GM19351 (cell line): ENCODE results near the gene CFAP58.

Source experiments
- ATAC-seq: cut with Tn5 transposase; IDR thresholded peaks from one replicate; pipeline ENCODE4 v1.9.1; 2021; ENCODE audit warnings: mild to moderate bottlenecking, moderate library complexity; ENCODE audit not compliant: unreplicated experiment

Gene CFAP58

DNA sequence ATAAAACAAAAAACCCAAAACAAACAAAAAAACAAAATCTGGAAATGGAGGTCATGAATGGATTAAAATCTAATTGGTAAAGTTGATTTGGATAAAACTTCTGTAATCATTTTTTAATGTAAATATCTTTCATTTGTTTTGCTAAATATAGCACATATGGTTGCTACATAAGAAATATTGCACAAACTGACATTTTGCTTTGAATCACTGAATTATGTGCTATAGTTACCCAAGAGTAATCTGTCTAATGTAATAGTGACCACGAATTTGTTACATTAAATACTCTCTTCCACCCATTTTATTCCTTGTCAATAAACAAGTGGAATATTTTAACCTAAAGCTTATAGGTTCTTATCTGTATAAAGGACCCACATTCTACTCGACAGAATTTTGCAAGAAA, 6.2 kb downstream of the CFAP58 start:
- no peak for ATAC-seq

DNA sequence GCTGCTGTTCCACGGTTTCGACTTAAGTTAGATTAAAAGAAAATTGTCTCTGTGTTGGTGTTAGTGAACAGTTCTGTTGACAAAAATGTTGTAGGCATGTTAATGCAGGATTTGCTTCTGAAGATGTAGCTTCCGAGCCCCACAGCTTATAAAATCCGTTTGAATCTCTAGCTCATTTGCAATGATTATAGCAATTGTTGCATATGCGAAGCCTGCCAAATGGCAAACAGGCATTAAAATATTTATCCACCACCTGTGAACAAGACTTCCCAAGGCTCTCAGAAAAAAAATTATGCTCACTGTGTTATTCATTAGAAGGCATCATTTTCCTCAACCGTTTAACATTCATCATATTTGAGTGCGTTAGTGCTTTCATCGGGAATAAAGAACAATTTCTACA, 14.3 kb downstream of the CFAP58 start:
- ATAC-seq, result no peak

DNA sequence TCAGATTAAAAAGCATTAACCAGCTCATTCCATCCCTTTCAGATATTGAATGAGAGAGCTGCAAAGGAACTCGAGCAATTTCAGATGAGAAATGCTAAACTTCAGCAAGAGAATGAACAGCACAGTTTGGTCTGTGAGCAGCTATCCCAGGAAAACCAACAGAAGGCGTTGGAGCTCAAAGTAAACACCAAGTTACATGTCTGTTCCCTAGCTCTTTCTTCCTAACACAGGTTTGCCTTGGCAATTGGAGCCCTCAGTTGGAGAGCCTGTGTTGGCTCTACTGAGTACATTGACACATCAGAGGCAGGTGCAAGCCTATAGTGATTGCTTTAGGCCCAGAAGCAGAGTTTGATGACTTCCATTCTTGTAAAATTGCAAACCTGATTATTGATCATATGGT, 14.7 kb downstream of the CFAP58 start:
- no peak for ATAC-seq

DNA sequence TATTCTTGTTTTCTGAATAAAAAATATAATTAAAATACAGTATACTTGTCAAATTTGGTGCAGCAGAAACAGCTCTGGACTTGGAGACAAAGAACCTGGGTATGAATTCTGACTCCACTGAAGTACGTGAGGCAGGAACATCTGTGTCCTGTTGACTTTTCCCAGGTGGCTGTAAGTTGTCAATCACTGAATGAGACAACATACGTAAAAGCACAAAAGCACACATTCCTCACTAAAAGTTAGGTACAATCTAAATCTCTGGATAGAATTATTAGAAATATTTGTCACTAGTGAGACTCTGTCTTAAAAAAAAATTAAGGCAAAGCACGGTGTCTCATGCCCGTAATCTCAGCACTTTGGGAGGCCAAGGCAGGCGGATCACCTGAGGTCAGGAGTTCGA, 18.1 kb downstream of the CFAP58 start:
- ATAC-seq, result no peak

DNA sequence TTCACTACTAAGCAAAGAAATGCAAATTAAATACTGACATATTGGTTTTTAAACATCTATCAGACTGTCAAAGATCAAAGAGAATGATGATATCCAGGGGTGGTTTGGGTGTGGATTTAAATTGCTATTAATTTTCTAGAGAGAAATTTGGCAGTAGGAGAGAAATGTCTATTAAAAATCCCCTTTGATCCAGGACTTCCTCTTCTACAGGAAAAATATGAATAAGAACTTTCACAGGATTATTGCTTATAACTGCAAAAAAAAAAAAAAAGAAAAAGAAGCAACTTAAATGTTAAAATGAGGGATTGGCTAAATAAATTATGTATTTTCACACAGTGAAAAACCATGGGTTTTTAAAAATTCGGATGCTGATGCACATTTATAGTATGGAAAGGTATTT, 21.0 kb downstream of the CFAP58 start:
- ATAC-seq, result no peak

DNA sequence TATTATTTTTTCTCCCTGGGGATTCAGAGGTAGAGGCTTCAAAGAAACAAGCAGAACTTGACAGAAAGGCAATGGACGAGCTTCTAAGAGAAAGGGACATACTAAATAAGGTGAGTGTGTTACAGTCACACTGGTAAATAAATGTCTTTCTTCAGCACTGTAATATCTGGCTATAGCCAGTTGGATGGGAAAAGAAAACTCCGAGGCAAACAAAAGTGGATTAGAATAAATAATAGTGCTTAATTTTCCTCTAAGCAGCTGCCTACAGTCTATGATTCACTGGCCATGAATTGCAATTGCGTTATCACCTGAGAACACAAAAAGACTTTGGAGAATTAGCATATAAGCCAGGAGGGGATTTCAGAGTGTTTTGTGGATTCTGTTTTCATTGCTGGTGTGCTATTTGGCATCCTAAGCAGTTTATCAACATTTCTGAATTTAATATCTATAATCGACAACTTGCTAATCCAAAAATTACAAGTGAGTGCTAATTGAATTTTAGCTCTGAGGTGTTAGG, 23.2 kb downstream of the CFAP58 start:
- ATAC-seq, result no peak

DNA sequence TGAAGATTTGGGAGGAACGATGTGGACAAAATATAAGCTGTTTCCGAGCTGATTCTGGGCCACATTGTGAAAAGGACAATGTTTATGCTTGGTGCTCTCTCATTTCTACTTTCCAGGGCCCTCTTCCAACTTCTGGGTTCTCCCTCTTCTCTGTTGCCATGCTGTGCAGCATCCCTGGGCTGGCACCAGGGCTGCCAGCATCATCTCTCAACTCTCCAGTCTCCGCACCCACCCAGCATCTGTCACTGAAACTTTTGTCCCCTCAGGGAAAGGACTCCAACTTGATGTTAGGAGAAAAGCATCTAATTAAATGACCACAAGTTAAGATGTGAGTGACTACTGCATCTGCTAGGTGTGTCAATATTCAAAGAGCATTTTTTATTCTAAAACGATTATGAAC, 26.7 kb downstream of the CFAP58 start:
- no peak for ATAC-seq

DNA sequence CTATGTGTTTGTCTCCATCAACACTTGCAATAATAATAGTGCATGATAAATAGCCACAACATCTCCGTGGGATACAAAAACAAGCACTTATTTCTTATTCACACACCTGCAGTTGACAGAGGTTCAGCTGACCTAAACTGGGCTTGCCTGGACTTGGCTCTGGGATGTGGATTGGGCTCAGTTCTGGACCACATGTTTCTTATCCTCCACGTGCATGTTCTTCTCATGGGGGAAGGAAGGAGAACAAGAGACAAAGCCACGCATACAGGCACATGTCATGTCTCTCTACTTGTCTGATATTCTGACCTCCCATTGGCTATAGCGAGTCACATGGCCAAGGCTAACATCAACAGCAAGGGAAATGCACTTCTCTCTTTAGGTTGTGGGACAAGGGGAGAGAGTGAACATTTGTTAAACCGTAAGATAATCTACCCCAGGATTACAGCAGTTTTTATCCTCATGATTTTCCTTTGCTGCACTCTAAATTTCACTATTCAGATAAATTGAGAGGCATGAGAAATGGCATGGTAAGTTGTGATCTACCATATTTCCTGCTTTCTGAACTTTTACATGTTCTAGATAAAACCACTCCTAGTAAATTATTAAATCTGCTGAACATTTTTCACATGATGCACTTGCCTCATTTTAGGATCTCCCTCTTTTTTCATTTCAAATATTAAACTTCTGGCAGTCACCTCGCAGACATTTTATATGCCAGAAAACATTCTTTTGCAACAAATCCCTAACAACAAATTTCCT, 33.7 kb downstream of the CFAP58 start:
- no peak for ATAC-seq

DNA sequence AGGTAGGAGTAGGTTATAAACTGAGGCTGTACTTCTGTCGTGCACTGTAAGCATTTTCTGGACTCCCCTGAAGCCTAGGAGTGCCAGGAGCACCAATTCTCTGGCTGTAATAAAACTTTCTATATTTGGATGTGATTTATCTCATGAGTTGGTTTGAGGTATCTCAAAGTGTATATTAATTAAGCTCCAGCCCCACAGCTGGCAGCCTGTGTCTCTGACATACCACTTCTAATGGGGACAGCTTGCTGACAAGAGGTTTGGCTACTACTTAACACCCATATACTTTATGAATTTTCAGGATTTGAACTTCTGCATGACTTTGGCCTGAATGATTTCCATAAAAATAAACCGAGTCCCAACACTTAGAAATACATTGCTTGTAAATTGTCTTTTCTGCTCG, 35.2 kb downstream of the CFAP58 start:
- ATAC-seq, result no peak

DNA sequence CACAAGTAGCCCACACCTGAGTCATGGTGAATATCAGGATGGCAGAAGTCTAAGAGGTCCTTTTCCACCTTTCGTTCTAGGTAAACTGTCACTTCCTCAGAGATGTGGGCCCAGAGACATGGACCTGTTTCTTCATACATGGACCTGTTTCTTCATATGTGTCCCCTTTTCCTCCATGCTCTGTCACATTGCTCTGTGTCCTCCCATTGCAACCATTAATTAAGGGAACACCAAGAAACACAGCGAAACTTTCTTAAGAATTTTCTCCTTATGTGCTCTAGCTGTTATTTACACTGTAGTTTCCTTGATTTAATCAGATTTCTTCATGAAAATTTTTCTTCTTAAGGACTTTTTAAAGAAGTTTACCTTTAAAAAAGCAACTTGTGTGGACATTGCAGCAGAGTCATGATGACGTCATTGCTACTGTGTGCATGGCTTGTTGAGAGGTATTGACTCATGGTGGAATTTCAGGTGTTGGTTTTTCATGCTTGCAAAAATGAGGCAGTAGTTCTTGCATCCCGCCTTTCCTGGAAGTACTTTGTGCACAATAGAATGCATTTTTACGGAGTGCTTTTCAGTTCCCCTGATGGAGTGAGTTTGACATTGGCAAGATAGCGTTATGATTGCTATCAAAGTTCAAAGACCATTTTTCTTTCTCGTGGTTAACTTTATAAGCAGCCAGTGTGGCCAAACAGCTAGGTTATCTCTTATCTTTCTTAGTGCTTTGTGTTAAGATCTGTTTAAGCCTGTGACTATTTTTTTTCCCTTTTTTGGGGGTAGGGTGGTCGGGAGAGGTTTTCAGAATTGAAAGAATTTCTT, 37.7 kb downstream of the CFAP58 start:
- no peak for ATAC-seq

DNA sequence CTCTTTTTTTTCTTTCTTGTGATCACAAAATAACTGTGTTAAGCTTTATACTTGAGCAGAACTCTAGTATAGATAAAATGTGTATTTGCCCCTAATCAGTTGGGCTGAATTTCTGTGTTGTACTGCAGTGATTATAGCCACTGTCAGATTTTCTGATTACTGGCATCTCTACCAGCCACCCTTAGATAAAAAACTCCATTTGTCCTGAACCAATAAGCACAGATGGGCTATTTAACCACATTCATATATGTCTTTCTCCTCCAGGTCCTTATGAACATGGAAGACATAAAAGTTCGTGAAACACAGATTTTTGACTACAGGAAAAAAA, 38.3 kb downstream of the CFAP58 start:
- no peak for ATAC-seq

DNA sequence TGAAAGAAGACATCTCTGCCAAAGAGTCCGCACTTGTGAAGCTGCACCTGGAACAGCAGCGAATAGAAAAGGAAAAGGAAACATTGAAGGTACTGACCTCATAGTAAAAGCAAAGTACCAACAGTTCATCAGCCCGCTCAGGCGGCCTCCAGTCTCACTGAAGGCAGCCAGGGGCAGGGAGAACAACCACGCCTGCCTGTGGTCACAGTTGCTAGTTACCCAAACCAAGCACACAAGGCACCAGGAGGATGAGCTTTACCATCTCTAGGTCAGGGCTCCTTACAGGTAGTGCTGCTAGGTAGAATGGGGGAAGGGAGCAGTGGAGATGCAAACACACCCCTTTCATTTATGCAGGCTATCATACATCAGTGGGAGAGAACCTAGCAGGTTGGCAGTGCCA, 39.8 kb downstream of the CFAP58 start:
- no peak for ATAC-seq

DNA sequence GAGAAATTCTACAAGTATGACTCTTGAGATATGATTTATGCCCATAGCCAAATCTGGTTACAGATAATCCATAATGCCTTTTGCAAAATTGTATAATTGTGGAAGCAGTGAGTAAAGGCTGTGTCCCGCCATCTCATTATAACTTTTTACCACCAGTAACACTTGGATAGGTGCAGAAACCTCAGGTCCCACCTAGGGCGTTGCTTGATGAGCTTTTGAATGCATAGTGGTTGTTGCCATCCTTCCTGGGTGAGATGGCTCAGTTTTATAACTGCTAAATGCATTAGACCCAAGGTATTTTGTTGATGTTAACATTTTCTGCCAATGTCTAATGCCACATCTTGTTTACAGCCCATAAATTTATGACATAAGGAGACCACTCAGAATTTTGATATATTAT, 42.9 kb downstream of the CFAP58 start:
- ATAC-seq, result no peak

DNA sequence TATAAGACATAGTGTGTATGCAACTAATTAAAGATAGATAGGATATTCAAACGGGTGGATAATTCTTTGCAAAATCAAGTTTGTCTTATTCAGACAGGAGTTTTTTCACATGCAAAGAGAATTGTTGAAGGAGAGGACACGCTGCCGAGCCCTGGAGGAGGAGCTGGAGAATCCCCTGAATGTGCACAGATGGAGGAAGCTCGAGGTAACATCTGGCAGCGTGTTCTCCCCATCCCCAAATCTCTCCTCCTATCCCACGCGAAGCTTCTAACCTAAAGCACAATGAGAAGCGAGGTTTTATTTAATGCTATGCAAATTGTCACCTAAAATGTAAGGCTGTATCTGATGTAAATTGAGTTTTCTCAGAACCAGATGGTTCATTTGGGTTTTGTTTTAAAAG, 50.0 kb downstream of the CFAP58 start:
- no peak for ATAC-seq

DNA sequence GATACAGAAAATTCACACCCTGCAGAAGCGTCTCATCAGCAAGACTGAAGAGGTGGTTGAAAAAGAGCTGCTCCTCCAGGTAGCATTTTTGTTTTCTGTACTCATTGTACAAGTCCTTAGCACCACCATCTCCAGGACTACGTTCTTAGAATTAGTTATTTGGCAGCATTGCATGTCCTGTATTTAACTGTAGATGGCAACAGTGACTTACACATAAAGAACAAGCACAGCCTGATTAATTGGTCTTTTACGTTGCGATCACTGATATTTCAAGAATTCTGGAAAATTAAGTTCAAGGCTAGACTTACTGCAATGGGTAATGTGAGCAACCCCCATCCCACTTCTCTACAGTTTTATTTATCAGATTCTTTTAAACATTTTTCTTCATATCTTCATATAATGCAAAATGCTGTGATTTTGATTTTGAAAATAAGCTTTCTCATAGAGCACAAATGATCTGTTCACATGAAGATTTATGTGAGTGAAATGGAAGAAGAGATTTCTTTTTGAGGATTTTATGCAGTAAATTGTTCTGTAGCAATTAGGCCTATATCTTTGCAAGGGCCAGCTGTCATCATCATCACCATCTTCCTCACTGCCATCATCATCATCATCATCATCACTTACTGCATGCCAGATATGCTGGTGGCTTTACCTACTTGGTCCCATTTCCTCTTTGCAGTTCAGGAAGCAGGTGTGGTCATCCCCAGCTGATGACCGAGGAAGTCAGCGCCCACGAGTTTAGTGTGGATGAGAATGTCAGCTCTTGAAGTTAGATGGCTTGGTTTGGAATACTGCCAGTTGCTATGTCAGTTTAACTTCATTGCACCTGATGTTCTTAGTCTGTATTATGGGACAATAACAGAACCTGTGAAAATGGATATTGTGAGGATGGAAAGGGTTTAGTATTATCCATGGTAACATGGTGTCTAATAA, 53.4 kb downstream of the CFAP58 start:
- peak; percentile 89 for ATAC-seq

DNA sequence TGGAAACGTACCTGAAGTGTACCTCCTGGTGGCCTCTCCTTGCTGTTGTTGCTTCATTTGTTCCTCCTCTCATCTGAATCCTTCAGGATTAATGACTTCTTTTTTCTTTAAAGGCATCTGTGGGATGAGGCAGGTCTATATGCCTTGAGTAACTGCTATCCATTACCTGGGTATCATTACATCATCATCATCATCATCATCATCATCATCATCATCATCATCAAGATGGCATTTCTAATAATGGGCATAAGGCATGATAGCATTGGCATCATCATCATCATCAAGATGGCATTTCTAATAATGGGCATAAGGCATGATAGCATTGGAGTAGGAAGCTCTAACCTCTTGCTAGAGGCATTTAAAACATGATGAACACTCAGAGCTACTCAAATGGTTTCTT, 59.9 kb downstream of the CFAP58 start:
- no peak for ATAC-seq

DNA sequence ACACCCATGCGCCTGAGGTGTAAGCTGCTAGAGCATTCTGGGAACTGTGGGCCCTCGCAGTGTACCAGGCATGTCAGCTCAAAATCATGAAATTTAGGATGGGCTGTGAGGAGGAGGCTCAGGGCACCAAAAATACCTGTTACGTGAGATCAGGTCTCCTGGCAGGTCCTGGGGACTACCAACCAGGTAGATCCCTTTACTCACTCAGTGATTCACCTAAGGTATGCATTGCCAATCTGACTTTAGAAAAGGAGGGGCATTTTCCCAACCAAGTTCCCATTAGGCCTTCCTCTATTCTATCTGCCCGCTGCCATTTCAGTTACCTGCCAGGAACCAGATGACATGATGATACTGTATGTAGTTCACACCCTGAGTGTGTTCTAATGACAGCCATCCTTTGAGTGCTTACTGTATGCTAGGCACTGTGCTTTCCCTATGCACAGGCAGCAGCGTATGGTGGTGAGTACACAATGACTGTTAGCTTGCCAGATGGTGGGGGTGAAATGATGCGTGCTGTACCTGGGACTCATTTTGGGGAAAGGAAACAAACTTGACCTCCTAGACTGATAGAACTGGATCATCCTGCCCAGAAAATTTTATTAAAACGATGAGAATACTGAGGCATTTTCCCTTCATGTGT, 62.0 kb downstream of the CFAP58 start:
- ATAC-seq, result no peak

DNA sequence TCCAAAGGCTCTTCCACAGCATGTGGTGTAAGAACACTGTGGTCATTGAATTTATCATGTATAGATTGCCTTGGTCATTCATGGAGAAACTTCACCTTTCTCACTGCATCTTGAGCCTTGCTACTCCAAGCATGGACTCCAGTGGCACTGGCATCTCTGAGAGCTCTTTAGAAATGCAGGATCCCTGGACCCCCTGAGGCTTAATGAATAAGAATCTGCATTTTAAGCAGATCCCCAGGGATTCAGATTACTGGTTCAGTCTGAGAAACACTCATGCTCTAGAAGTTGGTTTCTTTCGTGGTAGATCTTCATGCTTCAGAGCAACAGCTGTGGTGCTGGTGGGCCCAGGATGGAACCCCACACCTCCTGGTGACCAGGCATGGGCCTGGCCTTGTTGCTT, 63.2 kb downstream of the CFAP58 start:
- no peak for ATAC-seq

DNA sequence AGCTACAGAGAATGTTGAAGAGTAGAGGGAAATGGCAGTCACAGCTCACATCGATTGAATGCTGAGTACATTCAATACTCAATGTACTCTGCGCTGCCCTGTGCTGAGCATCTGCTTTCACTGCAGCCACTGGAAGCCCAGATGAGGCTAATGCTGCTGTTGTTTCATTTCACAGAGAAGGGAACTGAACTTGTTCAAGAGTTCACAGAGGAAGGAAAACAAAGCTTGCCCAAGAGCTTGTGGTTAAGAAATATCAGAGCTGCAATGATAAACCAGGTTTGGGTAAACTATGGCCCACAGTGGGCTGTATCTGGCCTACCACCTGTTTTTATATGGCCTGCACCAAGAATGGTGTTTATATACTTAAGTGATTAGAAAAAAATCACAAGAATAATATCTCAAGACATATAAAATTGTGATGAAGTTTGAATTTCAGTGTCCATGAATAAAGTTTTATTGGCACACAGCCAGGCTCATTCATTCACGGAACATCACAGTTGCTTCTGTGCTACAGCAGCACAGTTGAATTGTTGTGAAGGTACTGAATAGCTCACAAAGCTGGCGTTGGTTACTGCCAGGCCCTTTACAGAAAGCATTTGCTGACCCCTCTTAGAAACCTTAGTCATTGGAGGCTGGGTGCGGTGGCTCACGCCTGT, 64.1 kb downstream of the CFAP58 start:
- no peak for ATAC-seq

DNA sequence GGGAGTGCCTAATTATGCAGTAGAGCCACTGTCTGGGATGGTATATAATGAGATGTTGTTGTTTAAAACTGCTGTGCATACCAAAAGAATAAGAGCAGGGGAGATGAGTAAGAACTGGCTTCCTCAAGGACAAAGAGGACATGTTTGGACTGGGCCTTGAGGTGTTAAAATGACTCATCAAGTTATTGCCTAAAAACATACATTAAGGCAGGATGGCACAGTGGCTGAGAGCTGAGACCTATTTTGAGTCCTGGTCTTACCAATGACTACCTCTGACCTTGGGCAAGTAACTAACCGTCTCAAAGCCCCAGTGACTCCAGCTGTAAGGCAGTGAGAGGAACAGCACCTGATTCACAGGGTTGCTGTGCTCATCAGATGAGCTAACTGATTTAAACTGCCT, 71.1 kb downstream of the CFAP58 start:
- peak; percentile 90 for ATAC-seq
